ENCODE data around the gene FBLIM1. TPM values are rescaled to one million over a fixed set of nuclear protein-coding genes. Genes with fewer than 3 reads are reported as not detected.

FBLIM1 gene
- 38.8 and 103 TPM in 2 replicates for total RNA-seq
- 33.0 TPM for polyA plus RNA-seq (2012)

- DNase-seq (ENCODE audit: low read depth): no peak
Observed at GRCh38 chr1:15758343-15758931, at the start of gene FBLIM1. TSS of gene FBLIM1 (plus strand) at chr1:15758795. CDS start at chr1:15764984, 6,189 bp downstream.

- no peak for DNase-seq (ENCODE audit: low read depth)
Observed at GRCh38 chr1:15709226-15709625, 49.4 kb upstream of the FBLIM1 start.

- DNase-seq (ENCODE audit: low read depth): no peak
Observed at GRCh38 chr1:15712168-15712567, 46.4 kb upstream of the FBLIM1 start.

DNA sequence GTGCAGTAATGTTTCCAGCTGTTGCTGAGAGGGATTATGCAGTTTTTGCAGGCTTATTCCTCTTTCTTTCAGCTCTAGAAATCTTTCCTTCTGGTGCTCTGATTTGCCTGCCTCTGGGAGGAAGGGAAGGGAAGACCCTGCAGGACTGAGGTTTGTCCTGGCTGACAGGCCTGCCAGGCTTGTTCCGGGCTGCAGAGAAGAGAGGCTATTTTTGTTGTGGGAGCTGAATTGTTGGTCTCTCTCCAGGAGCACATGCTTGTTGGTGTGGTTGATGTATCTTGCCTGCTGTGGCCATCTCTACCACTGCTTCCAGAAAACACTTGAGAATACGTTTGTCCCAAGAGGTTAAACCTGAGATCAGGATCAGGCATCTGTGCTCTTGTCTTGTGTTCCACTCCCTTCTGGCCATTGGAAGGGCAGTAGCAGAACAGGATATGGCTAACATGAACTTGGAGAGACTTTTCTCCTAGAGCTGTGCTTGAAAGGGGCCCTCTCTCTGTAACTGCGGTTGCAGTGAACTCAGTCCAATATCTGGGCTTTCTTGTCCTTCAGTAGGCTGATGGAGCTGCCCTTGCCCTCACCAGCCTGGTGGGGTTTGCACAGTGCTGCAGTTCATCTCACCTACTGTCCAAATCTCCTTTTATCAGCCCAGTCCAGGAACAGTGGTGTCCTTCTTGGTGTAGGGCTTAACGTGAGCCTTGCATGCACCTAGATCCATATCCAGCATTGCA lies 44.0 kb upstream of the FBLIM1 start:
- DNase-seq (ENCODE audit: low read depth): peak; percentile 97

- no peak for DNase-seq (ENCODE audit: low read depth)
Observed at GRCh38 chr1:15717418-15718125, 41.0 kb upstream of the FBLIM1 start.

DNA sequence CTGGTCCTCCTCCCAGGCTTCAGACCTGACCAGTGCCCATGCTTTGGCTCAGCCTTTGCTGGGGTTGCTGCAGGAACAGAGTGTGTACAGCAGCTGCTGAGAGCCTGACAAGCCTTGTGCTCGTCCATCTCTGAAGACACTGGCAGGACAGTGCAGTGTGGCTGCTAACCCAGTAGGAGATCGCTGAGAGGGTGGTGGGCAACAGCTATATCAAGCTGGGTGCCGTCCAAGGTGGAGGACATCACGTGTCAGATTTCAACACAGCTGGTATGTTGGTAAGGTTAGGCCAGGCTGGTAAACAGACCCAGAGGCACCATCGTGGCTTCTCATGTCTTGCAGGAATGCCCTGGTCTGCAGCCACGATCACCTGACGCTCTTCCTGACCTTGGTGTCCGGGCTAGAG lies 40.4 kb upstream of the FBLIM1 start:
- peak; percentile 89 for DNase-seq (ENCODE audit: low read depth)

DNA sequence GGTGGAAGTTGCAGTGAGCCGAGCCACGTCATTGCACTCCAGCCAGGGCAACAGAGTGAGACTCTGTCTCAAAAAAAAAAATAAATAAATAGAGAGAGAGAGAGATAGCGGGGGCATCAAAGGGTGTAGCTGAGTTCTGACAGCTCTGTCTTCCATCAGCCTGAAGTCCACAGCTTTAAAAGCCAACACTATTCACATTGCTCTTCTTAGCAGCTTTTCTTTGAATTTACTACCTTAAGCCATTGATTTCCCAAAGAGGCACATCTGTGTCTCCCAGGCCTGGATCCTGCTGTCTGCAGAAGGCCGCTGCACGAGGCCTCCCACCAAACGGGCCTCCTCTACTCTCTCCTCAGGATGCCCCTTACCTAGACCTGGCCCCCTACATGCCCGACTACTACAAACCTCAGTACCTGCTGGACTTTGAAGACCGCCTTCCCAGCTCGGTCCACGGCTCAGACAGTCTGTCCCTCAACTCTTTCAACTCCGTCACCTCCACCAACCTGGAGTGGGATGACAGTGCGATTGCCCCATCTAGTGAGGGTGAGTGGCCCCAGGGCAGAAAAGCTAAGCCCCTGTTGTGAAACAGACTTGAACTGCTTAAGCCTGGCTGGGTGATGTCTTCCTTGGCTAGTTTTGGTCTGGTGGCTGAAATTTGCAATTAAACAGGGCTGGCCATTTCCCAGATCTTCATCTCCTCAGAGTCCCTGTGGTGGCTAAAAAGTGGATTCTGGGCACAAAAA lies 39.0 kb upstream of the FBLIM1 start:
- DNase-seq (ENCODE audit: low read depth): no peak

- no peak for DNase-seq (ENCODE audit: low read depth)
Observed at GRCh38 chr1:15720861-15721260, 37.7 kb upstream of the FBLIM1 start.

DNA sequence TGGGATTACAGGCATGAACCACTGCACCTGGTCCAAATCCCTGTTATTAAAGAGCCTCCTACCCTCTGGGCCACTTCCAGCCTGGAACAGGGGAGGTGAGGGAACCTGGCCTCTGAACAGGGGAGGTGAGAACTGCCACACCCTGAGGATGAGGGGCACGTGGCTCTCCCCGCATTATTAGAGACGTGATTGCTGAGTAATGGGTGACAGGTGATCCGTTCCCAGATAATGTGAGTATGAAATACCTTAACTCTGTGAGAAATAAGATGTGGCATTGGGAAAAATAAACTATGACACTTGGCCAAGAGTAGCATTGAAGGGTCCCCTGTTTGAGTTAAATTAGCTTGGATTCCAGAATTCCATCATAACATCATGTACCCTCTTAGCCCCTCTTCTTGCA lies 36.2 kb upstream of the FBLIM1 start:
- no peak for DNase-seq (ENCODE audit: low read depth)

- DNase-seq (ENCODE audit: low read depth): peak; percentile 57
Observed at GRCh38 chr1:15722836-15723532, 35.6 kb upstream of the FBLIM1 start.

DNA sequence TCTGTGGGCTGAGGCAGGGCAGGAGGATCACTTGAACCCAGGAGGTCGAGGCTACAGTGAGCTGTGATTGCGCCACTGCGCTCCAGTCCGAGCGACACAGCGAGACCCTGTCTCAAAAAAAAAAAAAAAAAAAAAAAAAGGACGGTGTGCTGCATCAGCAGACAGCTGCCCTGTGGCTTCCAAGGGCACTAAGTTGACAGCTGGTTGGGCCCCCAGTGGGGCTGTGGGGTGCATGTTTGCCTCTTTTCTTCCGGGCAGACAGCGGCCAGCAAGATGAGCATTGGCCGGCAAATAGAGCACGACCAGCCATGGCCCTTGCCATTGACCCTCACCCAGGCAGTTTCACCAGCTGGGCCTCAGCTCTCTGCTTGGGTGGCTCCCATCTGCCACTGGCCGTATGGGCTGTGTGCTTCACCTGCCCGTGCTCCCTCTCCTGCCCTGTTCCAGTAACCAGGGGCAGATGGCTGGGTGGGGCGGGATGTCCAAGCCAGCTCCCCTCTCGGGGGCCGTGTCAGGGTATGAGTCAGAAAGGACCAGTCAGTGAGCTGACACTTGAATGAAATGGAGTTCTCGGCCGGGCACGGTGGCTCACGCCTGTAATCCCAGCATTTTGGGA lies 34.9 kb upstream of the FBLIM1 start:
- peak; percentile 82 for DNase-seq (ENCODE audit: low read depth)

DNA sequence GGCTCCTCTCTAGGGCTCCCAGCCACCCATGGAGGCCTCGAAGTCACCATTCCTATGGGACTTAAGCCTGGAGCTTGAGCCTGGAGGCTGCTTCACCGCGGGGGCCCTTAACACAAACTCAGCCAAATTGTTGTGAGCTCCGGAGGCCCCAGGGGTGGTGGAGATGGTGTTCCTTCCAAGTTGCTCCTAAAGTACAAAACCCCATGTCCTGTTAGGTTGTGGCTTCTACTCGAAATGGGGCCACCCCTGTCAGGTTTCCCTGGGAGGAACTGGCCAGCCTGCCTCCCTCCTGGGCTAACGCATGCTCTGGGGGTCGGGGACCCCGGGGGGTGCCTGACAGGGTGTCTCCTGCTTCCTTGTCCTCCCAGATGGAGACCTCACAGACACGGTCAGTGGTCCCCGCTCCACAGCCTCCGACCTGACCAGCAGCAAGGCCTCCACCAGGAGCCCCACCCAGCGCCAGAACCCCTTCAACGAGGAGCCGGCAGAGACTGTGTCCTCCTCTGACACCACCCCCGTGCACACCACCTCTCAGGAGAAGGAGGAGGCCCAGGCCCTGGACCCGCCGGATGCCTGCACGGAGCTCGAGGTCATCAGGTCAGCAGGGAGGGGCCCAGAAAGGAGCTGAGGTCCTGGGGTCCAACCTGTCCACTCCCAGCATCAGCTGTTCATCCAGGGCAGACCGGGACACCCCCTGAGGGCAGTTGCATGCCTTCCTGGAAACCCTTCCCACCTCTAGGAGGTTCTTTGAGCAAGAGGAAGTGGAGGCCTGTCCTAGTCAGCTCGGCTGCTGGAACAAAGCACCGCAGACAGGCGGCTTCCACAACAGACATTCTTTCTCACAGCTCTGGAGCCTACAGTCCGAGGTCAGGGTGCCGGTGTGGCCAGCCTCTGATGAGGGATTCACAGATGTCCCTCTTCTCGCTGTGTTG lies 33.4 kb upstream of the FBLIM1 start:
- DNase-seq (ENCODE audit: low read depth): peak; percentile 42

DNA sequence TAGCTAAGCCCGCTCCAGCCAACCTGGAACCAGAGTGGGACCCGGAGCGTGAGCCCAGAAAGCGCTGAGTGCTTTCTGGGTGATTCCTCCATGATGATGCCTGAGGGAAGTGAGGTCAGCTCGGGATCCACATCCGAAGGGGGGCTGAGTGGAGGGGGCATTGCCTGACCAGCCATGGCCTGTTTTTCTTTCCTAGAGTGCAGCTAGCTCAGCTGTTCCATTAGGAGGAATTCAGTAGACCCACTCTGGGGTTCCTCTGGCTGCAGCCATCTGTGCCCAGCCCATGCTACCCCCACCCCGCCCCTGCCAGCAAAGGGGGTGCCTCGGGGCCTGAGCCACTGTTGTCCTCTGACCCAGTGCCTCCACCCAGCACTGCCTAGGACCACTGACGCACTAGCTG lies 32.1 kb upstream of the FBLIM1 start:
- DNase-seq (ENCODE audit: low read depth): peak; percentile 66

DNA sequence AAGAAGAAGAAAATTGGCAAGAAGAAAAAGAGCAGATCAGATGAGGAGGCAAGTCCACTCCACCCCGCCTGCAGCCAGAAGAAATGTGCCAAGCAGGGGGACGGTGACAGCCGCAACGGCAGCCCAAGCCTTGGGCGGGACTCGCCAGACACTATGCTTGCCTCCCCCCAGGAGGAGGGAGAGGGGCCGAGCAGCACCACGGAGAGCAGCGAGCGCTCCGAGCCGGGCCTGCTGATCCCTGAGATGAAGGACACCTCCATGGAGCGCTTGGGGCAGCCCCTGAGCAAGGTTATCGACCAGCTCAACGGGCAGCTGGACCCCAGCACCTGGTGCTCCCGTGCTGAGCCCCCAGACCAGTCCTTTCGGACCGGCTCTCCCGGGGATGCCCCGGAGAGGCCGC lies 31.6 kb upstream of the FBLIM1 start:
- no peak for DNase-seq (ENCODE audit: low read depth)

DNA sequence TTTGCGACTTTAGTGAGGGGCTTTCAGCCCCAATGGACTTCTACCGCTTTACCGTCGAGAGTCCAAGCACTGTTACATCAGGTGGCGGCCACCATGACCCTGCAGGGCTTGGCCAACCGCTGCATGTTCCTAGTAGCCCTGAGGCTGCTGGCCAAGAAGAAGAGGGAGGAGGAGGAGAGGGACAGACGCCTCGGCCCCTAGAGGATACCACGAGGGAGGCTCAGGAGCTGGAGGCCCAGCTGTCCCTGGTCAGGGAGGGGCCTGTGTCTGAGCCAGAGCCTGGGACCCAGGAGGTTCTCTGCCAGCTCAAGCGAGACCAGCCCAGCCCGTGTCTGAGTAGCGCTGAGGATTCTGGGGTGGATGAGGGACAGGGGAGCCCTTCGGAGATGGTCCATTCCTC lies 31.2 kb upstream of the FBLIM1 start:
- DNase-seq (ENCODE audit: low read depth): peak; percentile 67

DNA sequence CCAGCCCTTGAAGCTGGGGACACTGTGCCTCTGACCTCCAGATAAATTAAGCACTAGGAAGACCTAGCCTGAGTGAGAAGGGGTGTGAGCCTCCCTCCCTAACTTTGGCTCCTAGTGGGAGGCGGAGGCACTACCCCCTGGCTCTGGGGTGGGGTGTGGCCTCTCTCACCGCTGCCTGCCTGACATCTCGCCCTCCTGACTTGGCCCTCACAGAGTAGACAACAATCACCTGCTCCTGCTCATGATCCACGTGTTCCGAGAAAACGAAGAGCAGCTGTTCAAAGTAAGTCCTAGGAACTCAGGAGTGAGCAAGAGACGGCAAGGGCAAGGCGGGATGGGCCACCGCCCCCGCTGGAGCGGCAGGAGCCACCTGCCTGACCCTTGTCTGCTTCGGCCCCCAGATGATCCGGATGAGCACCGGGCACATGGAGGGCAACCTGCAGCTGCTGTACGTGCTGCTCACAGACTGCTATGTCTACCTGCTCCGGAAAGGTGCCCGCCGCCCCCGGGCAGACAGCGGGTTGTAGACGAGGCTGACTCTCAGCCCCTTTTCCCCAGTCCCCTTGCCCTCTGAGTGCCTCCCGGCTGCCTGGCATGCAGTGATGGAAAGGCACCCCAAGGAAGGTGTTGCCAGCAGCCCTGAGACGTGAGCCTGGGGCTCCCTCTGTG lies 30.6 kb upstream of the FBLIM1 start:
- no peak for DNase-seq (ENCODE audit: low read depth)

- DNase-seq (ENCODE audit: low read depth): no peak
Observed at GRCh38 chr1:15728937-15729657, 29.5 kb upstream of the FBLIM1 start.

DNA sequence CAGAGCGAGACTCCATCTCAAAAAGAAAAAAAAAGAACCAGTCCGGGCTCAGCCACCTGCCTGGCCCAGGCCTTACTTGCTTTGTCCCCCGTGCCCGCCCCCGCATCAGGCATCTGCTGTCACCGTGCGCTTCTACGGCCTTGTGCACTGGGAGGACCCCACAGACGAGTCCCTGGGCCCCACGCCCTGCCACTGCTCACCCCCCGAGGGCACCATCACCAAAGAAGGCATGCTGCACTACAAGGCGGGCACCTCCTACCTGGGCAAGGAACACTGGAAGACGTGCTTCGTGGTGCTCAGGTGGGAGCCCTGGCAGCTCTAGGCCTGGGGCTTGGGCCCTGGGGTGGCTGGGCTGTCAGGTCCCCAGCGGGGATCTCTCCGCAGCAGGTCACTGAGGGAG lies 28.2 kb upstream of the FBLIM1 start:
- DNase-seq (ENCODE audit: low read depth): no peak

Measured in myocyte (in vitro differentiated cells).